ENCODE data around the gene BIN1.

The BIN1 gene

GRCh38 chr2:127142663-127143630 lies 36.0 kb upstream of the BIN1 start:
- H3K4me3 ChIP-seq (ENCODE audit: control insufficient read depth, low read depth, low read length) = no peak overlapping the region
- DNase-seq (ENCODE audit: low read depth) = no peak
- TF ChIP-seq CTCF (IDR thresholded peaks at IDR 0.05; ENCODE audit: control insufficient read depth, insufficient read depth, low read depth, low read length, missing control alignments) = peak; percentile 12

GRCh38 chr2:127140538-127140937 lies 33.6 kb upstream of the BIN1 start:
- no peak for DNase-seq (ENCODE audit: low read depth)
- no peak for TF ChIP-seq CTCF (IDR thresholded peaks at IDR 0.05; ENCODE audit: control insufficient read depth, insufficient read depth, low read depth, low read length, missing control alignments)
- no peak overlapping the region for H3K4me3 ChIP-seq (ENCODE audit: control insufficient read depth, low read depth, low read length)

- no peak for TF ChIP-seq CTCF (IDR thresholded peaks at IDR 0.05; ENCODE audit: control insufficient read depth, insufficient read depth, low read depth, low read length, missing control alignments)
- no peak overlapping the region for H3K4me3 ChIP-seq (ENCODE audit: control insufficient read depth, low read depth, low read length)
- no peak for DNase-seq (ENCODE audit: low read depth)
These were observed 32.8 kb upstream of the BIN1 start for GRCh38 chr2:127139766-127140165.

GRCh38 chr2:127138281-127138680 lies 31.3 kb upstream of the BIN1 start:
- TF ChIP-seq CTCF (IDR thresholded peaks at IDR 0.05; ENCODE audit: control insufficient read depth, insufficient read depth, low read depth, low read length, missing control alignments) = no peak
- no peak overlapping the region for H3K4me3 ChIP-seq (ENCODE audit: control insufficient read depth, low read depth, low read length)
- DNase-seq (ENCODE audit: low read depth) = no peak

GRCh38 chr2:127137741-127138140 lies 30.8 kb upstream of the BIN1 start:
- DNase-seq (ENCODE audit: low read depth) = no peak
- TF ChIP-seq CTCF (IDR thresholded peaks at IDR 0.05; ENCODE audit: control insufficient read depth, insufficient read depth, low read depth, low read length, missing control alignments) = no peak

GRCh38 chr2:127137225-127137624 lies 30.3 kb upstream of the BIN1 start:
- H3K4me3 ChIP-seq (ENCODE audit: control insufficient read depth, low read depth, low read length) = no peak overlapping the region
- DNase-seq (ENCODE audit: low read depth) = no peak
- TF ChIP-seq CTCF (IDR thresholded peaks at IDR 0.05; ENCODE audit: control insufficient read depth, insufficient read depth, low read depth, low read length, missing control alignments) = no peak

More at GRCh38 chr2:127137741-127138140, 30.8 kb upstream of the BIN1 start:
- H3K4me3 ChIP-seq (ENCODE audit: control insufficient read depth, low read depth, low read length) = no peak overlapping the region
